Stomach (tissue), 4 donors: ENCODE results near the gene BBIP1.

ENCODE experiments used
- POLR2A ChIP-seq, 4 donors: fragments of 450-650 bp; IDR thresholded peaks; one replicate each; pipeline ENCODE4 v1.6.1; 2016; ENCODE audit warnings: antibody characterized with exemption in 4 of 4, control low read depth in 2 of 4, mild to moderate bottlenecking in 1 of 4, moderate library complexity in 1 of 4
- POLR2AphosphoS5 ChIP-seq, 3 donors: sonication (generic); formaldehyde crosslinking; IDR thresholded peaks; one replicate each; pipeline ENCODE4 v1.6.1; 2016; ENCODE audit warnings: antibody characterized with exemption in 3 of 3
- TF ChIP-seq, protein P1 (sequence below), 7 experiments: fragments of 450-650 bp in 4 of 7; fragments of 200-600 bp in 3 of 7; sonication (generic) in 3 of 7; IDR thresholded peaks; one replicate each; pipeline ENCODE4 v1.5.1; 2016 to 2019; ENCODE audit warnings: antibody characterized with exemption in 7 of 7, control low read depth in 2 of 7, mild to moderate bottlenecking in 1 of 7

DNA sequence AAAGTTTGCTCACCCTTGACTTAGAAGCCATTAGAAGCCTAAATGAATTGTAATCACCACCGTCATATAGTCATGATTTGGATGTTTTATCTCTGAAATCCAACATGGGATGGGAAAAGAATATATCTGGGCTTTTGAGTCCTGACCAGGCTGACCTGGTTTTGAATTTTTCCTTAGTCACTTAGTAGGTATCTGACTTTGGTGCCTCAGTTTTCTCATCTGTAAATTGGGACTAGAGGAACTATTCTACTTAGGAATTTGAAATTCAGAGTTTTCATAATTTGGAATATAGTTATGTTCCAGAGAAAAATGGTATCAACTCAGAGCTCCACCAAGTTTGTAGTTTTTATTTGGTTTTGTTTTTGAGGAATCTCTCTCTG is 41.3 kb upstream of the BBIP1 start:
- TF ChIP-seq POLR2AphosphoS5 (IDR thresholded peaks at IDR 0.05): no peak
- TF ChIP-seq POLR2A (IDR thresholded peaks at IDR 0.05): no peak
- TF ChIP-seq, protein P1, sequence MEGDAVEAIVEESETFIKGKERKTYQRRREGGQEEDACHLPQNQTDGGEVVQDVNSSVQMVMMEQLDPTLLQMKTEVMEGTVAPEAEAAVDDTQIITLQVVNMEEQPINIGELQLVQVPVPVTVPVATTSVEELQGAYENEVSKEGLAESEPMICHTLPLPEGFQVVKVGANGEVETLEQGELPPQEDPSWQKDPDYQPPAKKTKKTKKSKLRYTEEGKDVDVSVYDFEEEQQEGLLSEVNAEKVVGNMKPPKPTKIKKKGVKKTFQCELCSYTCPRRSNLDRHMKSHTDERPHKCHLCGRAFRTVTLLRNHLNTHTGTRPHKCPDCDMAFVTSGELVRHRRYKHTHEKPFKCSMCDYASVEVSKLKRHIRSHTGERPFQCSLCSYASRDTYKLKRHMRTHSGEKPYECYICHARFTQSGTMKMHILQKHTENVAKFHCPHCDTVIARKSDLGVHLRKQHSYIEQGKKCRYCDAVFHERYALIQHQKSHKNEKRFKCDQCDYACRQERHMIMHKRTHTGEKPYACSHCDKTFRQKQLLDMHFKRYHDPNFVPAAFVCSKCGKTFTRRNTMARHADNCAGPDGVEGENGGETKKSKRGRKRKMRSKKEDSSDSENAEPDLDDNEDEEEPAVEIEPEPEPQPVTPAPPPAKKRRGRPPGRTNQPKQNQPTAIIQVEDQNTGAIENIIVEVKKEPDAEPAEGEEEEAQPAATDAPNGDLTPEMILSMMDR (IDR thresholded peaks at IDR 0.05): no peak
